A549 (cell line): ENCODE data around the gene NDUFAF2.

Source experiments
- CBX2 ChIP-seq: fragments of 200-600 bp; sonication (generic); IDR thresholded peaks from 2 replicates; pipeline ENCODE4 v1.6.1; 2016; ENCODE audit warnings: low read depth, mild to moderate bottlenecking, borderline replicate concordance
- CBX8 ChIP-seq: fragments of 200-600 bp; sonication (generic); IDR thresholded peaks from 2 replicates; pipeline ENCODE4 v1.6.1; 2016
- CTCF ChIP-seq: fragments of >200 bp; sonication (Bioruptor Twin); formaldehyde crosslinking; IDR thresholded peaks from 3 replicates; pipeline ENCODE4 v1.5.1; 2016
- MAX ChIP-seq: IDR thresholded peaks from 2 replicates; pipeline ENCODE4 v1.6.1; 2012
- REST ChIP-seq: fragments of 200-600 bp; sonication (generic); IDR thresholded peaks from 2 replicates; pipeline ENCODE4 v1.6.1; 2016; ENCODE audit warnings: antibody characterized with exemption, mild to moderate bottlenecking, moderate library complexity
- RFX5 ChIP-seq: fragments of 450-650 bp; IDR thresholded peaks from 2 replicates; pipeline ENCODE4 v1.7.1; 2014; ENCODE audit warnings: antibody characterized with exemption, mild to moderate bottlenecking, moderate library complexity

- TF ChIP-seq MAX (no peak), RFX5 (no peak), CBX8 (no peak), CBX2 (no peak), REST (no peak), CTCF (no peak)
Measured at GRCh38 chr5:61029456-61030162, 84.6 kb downstream of the NDUFAF2 start.
